DMS53 (cell line): Measurements from ENCODE around the gene DYNC1LI1.
"Not testable (repeated sequence)": the region's sequence is repeated elsewhere in the genome, so short reads cannot be mapped to it uniquely, and the experiment has no call there.

Experiments used
- DNase-seq: peaks from one replicate; lab custom pipeline; 2025; lab: John Stamatoyannopoulos, UW

Gene DYNC1LI1

GRCh38 chr3:32531010-32531647 is 39.5 kb downstream of the DYNC1LI1 start:
- no peak for DNase-seq

GRCh38 chr3:32525720-32526119 is 44.9 kb downstream of the DYNC1LI1 start:
- no peak for DNase-seq

- no peak for DNase-seq
These were observed 48.0 kb downstream of the DYNC1LI1 start for GRCh38 chr3:32522682-32523081.

GRCh38 chr3:32518921-32519320 is 51.7 kb downstream of the DYNC1LI1 start:
- not testable (repeated sequence) for DNase-seq

GRCh38 chr3:32516751-32517150 is 53.9 kb downstream of the DYNC1LI1 start:
- DNase-seq, result not testable (repeated sequence)

GRCh38 chr3:32511005-32511404 is 59.7 kb downstream of the DYNC1LI1 start:
- no peak for DNase-seq

GRCh38 chr3:32510075-32510724 is 60.5 kb downstream of the DYNC1LI1 start:
- DNase-seq, result peak; percentile 60

GRCh38 chr3:32508711-32509110 is 61.9 kb downstream of the DYNC1LI1 start:
- no peak for DNase-seq

GRCh38 chr3:32506466-32506865 is 64.2 kb downstream of the DYNC1LI1 start:
- DNase-seq, result no peak

- no peak for DNase-seq
These were observed 67.7 kb downstream of the DYNC1LI1 start for GRCh38 chr3:32502946-32503286.

- DNase-seq, result peak; percentile 72
These were observed 68.3 kb downstream of the DYNC1LI1 start, which contains the start of gene CMTM6 for GRCh38 chr3:32502118-32502945. TSS of gene CMTM6 (minus strand) at chr3:32502852. CDS start at chr3:32502745, 107 bp downstream.

- DNase-seq, result no peak
These were observed 68.9 kb downstream of the DYNC1LI1 start for GRCh38 chr3:32501783-32502117.

- DNase-seq, result no peak
These were observed 69.5 kb downstream of the DYNC1LI1 start for GRCh38 chr3:32500880-32501782.

GRCh38 chr3:32500231-32500630 is 70.4 kb downstream of the DYNC1LI1 start:
- DNase-seq, result no peak

GRCh38 chr3:32499585-32499984 is 71.1 kb downstream of the DYNC1LI1 start:
- no peak for DNase-seq

GRCh38 chr3:32498992-32499391 is 71.7 kb downstream of the DYNC1LI1 start:
- no peak for DNase-seq

- DNase-seq, result no peak
These were observed 72.4 kb downstream of the DYNC1LI1 start for GRCh38 chr3:32498252-32498651.

GRCh38 chr3:32495609-32496008 is 75.0 kb downstream of the DYNC1LI1 start:
- peak; percentile 0 for DNase-seq

GRCh38 chr3:32495085-32495484 is 75.6 kb downstream of the DYNC1LI1 start:
- DNase-seq, result no peak

GRCh38 chr3:32493437-32494414 is 76.9 kb downstream of the DYNC1LI1 start:
- DNase-seq, result no peak
